Mucosa of stomach (tissue), 1 donor: Measurements from ENCODE around the gene MYF5.

Experiments
- H3K27me3 ChIP-seq: one replicate; pipeline ENCODE4 v1.7.0; 2013; ENCODE audit warnings: mild to moderate bottlenecking, low read length; ENCODE audit not compliant: control insufficient read depth, insufficient read depth
- H3K36me3 ChIP-seq: one replicate; pipeline ENCODE4 v1.7.0; 2013; ENCODE audit warnings: low read length; ENCODE audit not compliant: control insufficient read depth, insufficient read depth
- H3K4me1 ChIP-seq: one replicate; pipeline ENCODE4 v1.7.0; 2013; ENCODE audit warnings: mild to moderate bottlenecking, low read length; ENCODE audit not compliant: control insufficient read depth, insufficient read depth
- H3K4me3 ChIP-seq: one replicate; pipeline ENCODE4 v1.7.0; 2013; ENCODE audit warnings: low read length
- H3K9ac ChIP-seq: one replicate; pipeline ENCODE4 v1.7.0; 2013; ENCODE audit warnings: mild to moderate bottlenecking, low read length, moderate library complexity
- H3K9me3 ChIP-seq: one replicate; pipeline ENCODE4 v1.7.0; 2013; ENCODE audit warnings: mild to moderate bottlenecking, low read length, moderate library complexity; ENCODE audit not compliant: control insufficient read depth
- donor health status: Pancreatic carcinoma.

MYF5 gene

GRCh38 chr12:80747800-80748199 lies 31.1 kb downstream of the MYF5 start:
- H3K4me3 ChIP-seq = no peak overlapping the region
- no peaks in the 10 kb centered on the region for H3K9me3 ChIP-seq
- no peaks in the 10 kb centered on the region for H3K4me1 ChIP-seq
- H3K36me3 ChIP-seq = no peaks in the 10 kb centered on the region
- no peaks in the 10 kb centered on the region for H3K27me3 ChIP-seq
- H3K9ac ChIP-seq = no peak overlapping the region

- H3K9ac ChIP-seq = no peak overlapping the region
- H3K4me3 ChIP-seq = no peak overlapping the region
- no peaks in the 10 kb centered on the region for H3K36me3 ChIP-seq
- H3K4me1 ChIP-seq = no peaks in the 10 kb centered on the region
- H3K9me3 ChIP-seq = no peaks in the 10 kb centered on the region
- no peaks in the 10 kb centered on the region for H3K27me3 ChIP-seq
Measured at GRCh38 chr12:80749456-80749855, 32.7 kb downstream of the MYF5 start.

DNA sequence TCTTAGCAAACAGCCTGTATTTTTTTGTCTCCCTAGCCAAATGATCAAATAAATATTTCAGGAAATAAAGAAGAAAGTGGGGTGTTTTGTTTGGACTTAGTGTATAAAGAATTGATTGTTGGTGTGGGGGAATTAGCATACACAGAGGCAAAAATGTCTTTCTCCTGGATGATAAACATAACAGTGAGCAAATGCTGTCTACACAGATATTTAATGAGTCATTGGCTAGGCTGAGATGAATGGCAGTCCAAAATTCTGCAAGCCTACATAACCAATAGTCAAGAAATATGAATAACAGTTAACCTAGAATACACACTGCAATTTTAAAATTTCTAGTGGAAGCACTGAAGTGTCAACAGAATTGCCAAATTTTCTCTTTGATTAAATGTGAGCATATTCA lies 35.8 kb downstream of the MYF5 start:
- Histone ChIP-seq H3K9ac (no peak overlapping the region), H3K4me3 (no peak overlapping the region), H3K27me3 (no peaks in the 10 kb centered on the region), H3K4me1 (no peaks in the 10 kb centered on the region), H3K9me3 (no peaks in the 10 kb centered on the region), H3K36me3 (no peaks in the 10 kb centered on the region)

DNA sequence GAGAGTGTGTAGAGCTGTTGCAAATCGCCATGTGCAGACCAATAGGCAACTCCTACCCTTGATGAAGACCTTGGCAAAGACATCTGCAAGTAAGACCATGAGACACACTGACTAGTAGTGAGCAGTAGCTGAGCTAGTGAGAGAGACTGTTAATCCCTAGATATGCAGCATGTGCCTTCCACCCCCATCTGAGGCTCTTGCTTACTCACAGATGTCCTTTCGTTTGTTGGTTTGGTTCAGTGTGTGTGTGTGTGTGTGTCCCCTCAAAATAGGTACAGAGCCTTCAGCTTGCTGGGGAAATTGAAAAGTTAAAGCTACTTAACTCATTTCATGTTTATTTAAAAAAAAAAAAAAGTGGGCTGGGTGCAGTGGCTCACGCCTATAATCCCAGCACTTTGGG lies 37.6 kb downstream of the MYF5 start:
- H3K36me3 ChIP-seq = no peaks in the 10 kb centered on the region
- H3K4me3 ChIP-seq = no peak overlapping the region
- H3K9me3 ChIP-seq = no peaks in the 10 kb centered on the region
- H3K27me3 ChIP-seq = no peaks in the 10 kb centered on the region
- no peaks in the 10 kb centered on the region for H3K4me1 ChIP-seq
- no peak overlapping the region for H3K9ac ChIP-seq

DNA sequence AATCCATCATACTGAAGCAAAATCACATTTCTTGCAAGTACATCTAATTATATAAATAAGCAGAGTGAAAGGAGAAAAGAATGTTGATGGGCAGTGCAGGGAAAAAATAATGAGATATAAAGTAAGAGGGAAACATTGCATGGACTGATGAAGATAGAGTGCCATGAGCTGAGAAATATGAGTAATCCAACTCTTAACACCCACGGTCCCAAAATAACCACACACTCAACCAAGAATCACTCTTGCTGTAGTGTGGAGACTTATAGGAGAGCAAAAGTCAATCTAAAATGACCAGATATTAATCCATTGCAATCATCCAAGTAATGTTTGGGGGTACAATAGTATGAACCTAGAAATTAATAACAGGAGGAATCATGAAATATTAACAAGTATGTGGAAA lies 40.2 kb downstream of the MYF5 start:
- no peaks in the 10 kb centered on the region for H3K9me3 ChIP-seq
- no peaks in the 10 kb centered on the region for H3K36me3 ChIP-seq
- H3K27me3 ChIP-seq = no peaks in the 10 kb centered on the region
- H3K4me3 ChIP-seq = no peak overlapping the region
- no peak overlapping the region for H3K9ac ChIP-seq
- no peaks in the 10 kb centered on the region for H3K4me1 ChIP-seq

DNA sequence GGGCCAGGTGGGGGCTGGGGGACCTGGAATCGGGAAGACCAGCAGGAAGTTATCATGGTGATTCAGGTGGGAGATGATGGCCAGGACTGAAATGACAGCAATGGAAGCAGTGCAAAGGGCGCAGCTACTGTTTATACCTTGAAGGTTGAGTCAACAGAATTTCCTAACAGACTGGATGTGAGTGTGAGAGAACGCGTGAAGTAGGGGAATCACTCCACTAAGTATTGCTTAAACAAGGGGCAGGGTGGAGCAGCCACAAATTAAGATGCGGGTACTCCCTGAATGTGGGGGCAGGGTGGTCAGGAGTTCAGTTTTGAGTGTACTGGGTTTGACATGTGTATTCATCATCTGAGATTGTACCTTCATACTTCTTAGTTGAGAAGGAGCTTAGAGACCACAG lies 45.1 kb downstream of the MYF5 start:
- Histone ChIP-seq H3K9ac (no peak overlapping the region), H3K4me3 (no peak overlapping the region), H3K36me3 (no peaks in the 10 kb centered on the region)

DNA sequence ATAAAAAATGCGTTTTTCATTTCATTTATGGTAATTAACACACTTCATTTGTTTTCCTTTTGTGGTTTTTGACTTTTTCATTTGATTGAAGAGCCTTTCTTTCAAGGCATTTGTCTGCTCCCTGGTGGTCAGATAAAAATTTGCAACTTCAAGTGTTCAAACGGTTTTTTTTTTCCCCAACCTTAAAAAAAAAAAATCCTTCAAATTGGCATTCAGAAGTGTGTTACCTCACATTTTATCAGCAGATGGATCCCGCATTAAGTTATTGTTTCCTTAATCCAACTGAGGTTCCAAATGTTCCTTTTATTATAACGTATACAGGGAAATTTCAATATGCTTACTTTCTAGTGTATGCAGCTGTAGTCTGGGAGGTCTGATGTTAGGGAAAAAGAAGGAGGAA lies 47.2 kb downstream of the MYF5 start:
- no peak overlapping the region for H3K9ac ChIP-seq
- no peaks in the 10 kb centered on the region for H3K4me1 ChIP-seq
- no peaks in the 10 kb centered on the region for H3K9me3 ChIP-seq
- no peaks in the 10 kb centered on the region for H3K36me3 ChIP-seq
- H3K4me3 ChIP-seq = no peak overlapping the region
- no peaks in the 10 kb centered on the region for H3K27me3 ChIP-seq

More for the DNA sequence above, 45.1 kb downstream of the MYF5 start:
- Histone ChIP-seq H3K27me3 (no peaks in the 10 kb centered on the region), H3K4me1 (no peaks in the 10 kb centered on the region), H3K9me3 (no peaks in the 10 kb centered on the region)

- no peaks in the 10 kb centered on the region for H3K4me1 ChIP-seq
- no peaks in the 10 kb centered on the region for H3K27me3 ChIP-seq
Measured at GRCh38 chr12:80766210-80766609, 49.5 kb downstream of the MYF5 start.

GRCh38 chr12:80766897-80767296 lies 50.2 kb downstream of the MYF5 start:
- Histone ChIP-seq H3K9ac (no peak overlapping the region), H3K4me3 (no peak overlapping the region), H3K36me3 (no peaks in the 10 kb centered on the region), H3K27me3 (no peaks in the 10 kb centered on the region), H3K9me3 (no peaks in the 10 kb centered on the region), H3K4me1 (no peaks in the 10 kb centered on the region)

More at GRCh38 chr12:80766210-80766609, 49.5 kb downstream of the MYF5 start:
- no peak overlapping the region for H3K9ac ChIP-seq
- H3K4me3 ChIP-seq = no peak overlapping the region
- H3K36me3 ChIP-seq = no peaks in the 10 kb centered on the region
- no peaks in the 10 kb centered on the region for H3K9me3 ChIP-seq
